Measurements from ENCODE around the gene RTN3. TPM values are rescaled to one million over a fixed set of nuclear protein-coding genes. Genes with fewer than 3 reads are reported as not detected.

RTN3 gene
- total RNA-seq, 1 experiment from 2014 or later: 173 TPM

DNA sequence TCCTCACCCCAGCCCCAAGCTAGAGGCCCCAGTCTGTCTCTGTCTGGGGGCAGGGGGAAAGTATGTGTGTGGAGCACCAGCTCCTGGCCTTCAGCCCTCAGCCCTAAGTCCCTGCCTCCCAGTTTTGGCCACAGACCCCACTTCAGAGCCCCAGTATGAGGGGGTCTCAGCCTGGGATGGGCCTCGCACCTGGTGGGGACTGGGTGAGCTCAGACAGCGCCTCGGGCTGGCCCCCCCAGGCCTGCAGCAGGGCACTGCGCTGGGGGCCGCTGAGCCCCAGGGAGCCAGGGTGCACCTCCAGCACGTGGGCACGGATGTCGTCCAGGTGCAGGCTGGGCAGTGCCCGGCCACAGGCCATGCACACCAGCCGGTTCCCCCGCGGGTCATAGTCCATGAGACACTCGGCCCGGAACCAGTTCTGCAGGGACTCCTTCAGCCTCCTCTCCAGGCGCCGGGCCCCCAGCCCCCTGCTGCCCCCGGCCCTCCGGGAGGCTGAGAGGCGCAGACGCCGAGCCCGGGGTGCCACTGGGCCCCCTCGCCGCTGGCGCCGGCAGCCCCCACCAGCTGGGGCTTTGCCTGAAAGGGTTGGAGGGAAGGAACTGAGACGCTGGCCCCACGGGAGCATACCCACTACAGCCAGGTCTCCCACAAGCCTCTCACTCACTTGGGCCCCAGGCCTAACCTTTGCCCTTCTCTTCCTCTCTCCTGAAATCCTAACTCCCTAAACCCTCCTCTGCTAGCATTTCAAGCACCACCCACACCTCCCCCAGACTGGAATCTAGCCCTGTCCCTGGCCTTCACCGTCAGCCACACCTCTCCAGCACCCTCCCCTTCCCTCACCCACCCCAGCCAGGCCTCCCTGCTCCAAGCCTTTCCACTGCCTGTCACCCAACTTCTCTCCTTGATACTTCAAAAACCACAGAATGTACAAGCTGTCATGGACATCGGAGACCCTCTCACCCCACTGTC is 83.7 kb downstream of the RTN3 start:
- H2BK15ac ChIP-seq (ENCODE audit: low read depth, low read length): no peak overlapping the region
- no peak overlapping the region for H4K91ac ChIP-seq (ENCODE audit: insufficient read length, low read depth, low read length)
- H3K18ac ChIP-seq (ENCODE audit: insufficient read length, low read depth, low read length): no peak overlapping the region
- H3K27ac Mint-ChIP-seq: peak overlapping the region in 1 of 3 experiments; percentile 96; a peak in 2 of 7 replicates
- no peak overlapping the region for H2BK12ac ChIP-seq (ENCODE audit: insufficient read length, low read depth, low read length)
- peaks cover 2% of the 10 kb centered on the region for H3K79me1 ChIP-seq (ENCODE audit: insufficient read depth, low read depth, low read length, poor library complexity, severe bottlenecking)
- H3K4me3 Mint-ChIP-seq: peak overlapping the region; percentile 73 to 92; a peak in 4 of 5 replicates
- no peak overlapping the region for H3K14ac ChIP-seq (ENCODE audit: insufficient read depth, low read length)
- H3K4me1 Mint-ChIP-seq: peaks cover 46 to 48% of the 10 kb centered on the region in 2 experiments
- WGBS (ENCODE audit: extremely low coverage, insufficient read length, low lambda C conversion rate): no CpG with 5 or more reads among the region's 30 CpGs
- H2AK5ac ChIP-seq (ENCODE audit: insufficient read length, low read length): no peak overlapping the region
- no peak overlapping the region for H2AFZ ChIP-seq (ENCODE audit: low read length)
- peak; percentile 77 for DNase-seq
- H2BK120ac ChIP-seq (ENCODE audit: low read depth, low read length, poor library complexity, severe bottlenecking): no peak overlapping the region
- peaks cover 32% of the 10 kb centered on the region for H3K23me2 ChIP-seq (ENCODE audit: insufficient read length, low read depth, low read length, poor library complexity, severe bottlenecking)
- no peak overlapping the region for H2BK5ac ChIP-seq (ENCODE audit: insufficient read length, low read length)
- no peak overlapping the region for H4K8ac ChIP-seq (replicated peaks; ENCODE audit: insufficient read length, low read depth, low read length)
- H3K4ac ChIP-seq (ENCODE audit: low read depth, low read length): no peak overlapping the region
- H3K27ac ChIP-seq (ENCODE audit: insufficient read length, low read depth, low read length): no peak overlapping the region
- H3K79me2 ChIP-seq (ENCODE audit: insufficient read depth, low read length): peaks cover 5% of the 10 kb centered on the region; the same call in 1 of the 2 replicates
- no peak overlapping the region for H3T11ph ChIP-seq (ENCODE audit: low read length)
- H3K56ac ChIP-seq (ENCODE audit: insufficient read length, low read depth, low read length): no peak overlapping the region
- no peak overlapping the region for H3K9ac ChIP-seq (ENCODE audit: extremely low read depth, insufficient read length, low read length)
- H3K36me3 Mint-ChIP-seq (ENCODE audit: insufficient read depth in 1 of 3, low read depth in 3 of 3): peaks cover 0 to 36% (median 5%) of the 10 kb centered on the region in 3 experiments; a peak in 5 of 7 replicates
- H3K9me3 ChIP-seq (ENCODE audit: control insufficient read depth, low read depth, low read length): no peaks in the 10 kb centered on the region
- peaks cover 2% of the 10 kb centered on the region for H3K27me3 Mint-ChIP-seq (ENCODE audit: low read depth)
- H4K5ac ChIP-seq (ENCODE audit: insufficient read length, low read depth, low read length): no peak overlapping the region
- 0 out of 5 replicates have a peak, but pooled peaks cover 0 to 2% of the 10 kb centered on the region in 2 experiments for H3K9me3 Mint-ChIP-seq
- no peak overlapping the region for H3K4me2 ChIP-seq (ENCODE audit: insufficient read depth, insufficient read length, low read length)
- H3K4me1 ChIP-seq (ENCODE audit: insufficient read depth, low read length): no peaks in the 10 kb centered on the region; the same call in 1 of the 2 replicates
- TF ChIP-seq, protein P1, sequence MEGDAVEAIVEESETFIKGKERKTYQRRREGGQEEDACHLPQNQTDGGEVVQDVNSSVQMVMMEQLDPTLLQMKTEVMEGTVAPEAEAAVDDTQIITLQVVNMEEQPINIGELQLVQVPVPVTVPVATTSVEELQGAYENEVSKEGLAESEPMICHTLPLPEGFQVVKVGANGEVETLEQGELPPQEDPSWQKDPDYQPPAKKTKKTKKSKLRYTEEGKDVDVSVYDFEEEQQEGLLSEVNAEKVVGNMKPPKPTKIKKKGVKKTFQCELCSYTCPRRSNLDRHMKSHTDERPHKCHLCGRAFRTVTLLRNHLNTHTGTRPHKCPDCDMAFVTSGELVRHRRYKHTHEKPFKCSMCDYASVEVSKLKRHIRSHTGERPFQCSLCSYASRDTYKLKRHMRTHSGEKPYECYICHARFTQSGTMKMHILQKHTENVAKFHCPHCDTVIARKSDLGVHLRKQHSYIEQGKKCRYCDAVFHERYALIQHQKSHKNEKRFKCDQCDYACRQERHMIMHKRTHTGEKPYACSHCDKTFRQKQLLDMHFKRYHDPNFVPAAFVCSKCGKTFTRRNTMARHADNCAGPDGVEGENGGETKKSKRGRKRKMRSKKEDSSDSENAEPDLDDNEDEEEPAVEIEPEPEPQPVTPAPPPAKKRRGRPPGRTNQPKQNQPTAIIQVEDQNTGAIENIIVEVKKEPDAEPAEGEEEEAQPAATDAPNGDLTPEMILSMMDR (conservative IDR thresholded peaks at IDR 0.05): no peak
- no peaks in the 10 kb centered on the region for H3K27me3 ChIP-seq (ENCODE audit: insufficient read depth, low read length)
- H3K23ac ChIP-seq (ENCODE audit: insufficient read length, low read depth, low read length): no peak overlapping the region
- no peak overlapping the region for H2BK20ac ChIP-seq (ENCODE audit: low read depth, low read length, poor library complexity, severe bottlenecking)
- H4K20me1 ChIP-seq (ENCODE audit: control insufficient read depth, insufficient read depth, insufficient read length): no peaks in the 10 kb centered on the region
